ENCODE measurements around the gene CAMK1G.
A peak's percentile ranks its signal among the peaks of the same experiment; 100 is the strongest.

CAMK1G gene

GRCh38 chr1:209576392-209577197 is 6.9 kb upstream of the CAMK1G start:
- peaks cover 0 to 3% of the 10 kb centered on the region in 2 donors for H3K4me1 Mint-ChIP-seq (ENCODE audit: low read depth in 2 of 2)
- no peak overlapping the region for H3K27ac Mint-ChIP-seq
- H3K36me3 Mint-ChIP-seq (ENCODE audit: insufficient read depth): no peaks in the 10 kb centered on the region
- H3K27me3 Mint-ChIP-seq: peaks cover 13 to 43% of the 10 kb centered on the region in 2 donors
- ATAC-seq (replicated peaks) (peak; percentile 83), DNase-seq (peak; percentile 45 to 57 (median 55))
- no peaks in the 10 kb centered on the region for H3K9me3 Mint-ChIP-seq
- H3K4me3 Mint-ChIP-seq: no peak overlapping the region

DNA sequence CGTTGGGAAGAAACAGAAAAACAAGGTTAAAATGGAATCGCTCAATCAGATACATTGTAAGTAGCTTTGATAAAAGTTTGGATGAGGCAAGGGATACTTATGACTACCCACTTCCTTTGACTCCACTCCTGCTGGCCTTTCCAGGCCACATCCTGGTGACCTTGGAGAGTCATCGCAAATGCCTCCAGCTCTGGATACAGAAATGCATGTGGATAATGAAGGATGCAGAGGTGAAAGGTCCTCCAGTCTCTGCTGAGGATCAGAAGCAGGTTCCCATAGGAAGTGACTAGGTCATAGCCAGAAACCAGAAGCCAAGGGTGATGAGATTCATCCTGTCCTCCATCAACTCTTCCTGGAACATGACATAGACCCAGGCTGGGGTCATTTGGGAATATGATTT is 6.2 kb upstream of the CAMK1G start:
- DNase-seq: no peak
- H3K27me3 Mint-ChIP-seq: peaks cover 7 to 36% of the 10 kb centered on the region in 2 donors

DNA sequence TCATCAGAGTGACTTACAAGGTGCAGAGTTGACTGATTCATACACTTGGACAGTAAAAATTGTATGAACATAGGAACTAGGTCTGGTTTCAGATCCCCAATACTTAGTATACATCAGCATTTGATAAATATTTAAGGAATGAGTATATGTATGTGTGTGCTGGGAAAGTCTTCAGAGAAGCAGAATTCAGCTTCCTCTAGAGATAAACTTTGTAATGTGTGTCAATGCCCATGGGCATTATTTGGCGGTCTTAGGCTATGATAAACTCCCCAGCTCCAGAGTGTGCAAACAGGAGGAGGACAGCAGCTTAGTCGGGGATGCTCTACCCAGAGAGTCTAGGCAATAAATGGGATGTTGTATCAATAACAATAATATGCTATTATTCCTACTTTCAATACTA is 2.9 kb upstream of the CAMK1G start:
- Mint-ChIP-seq H3K36me3 (ENCODE audit: insufficient read depth) (no peaks in the 10 kb centered on the region), H3K9me3 (no peaks in the 10 kb centered on the region), H3K27ac (no peak overlapping the region), H3K4me3 (no peak overlapping the region), H3K27me3 (peaks cover 0 to 20% of the 10 kb centered on the region in 2 donors), H3K4me1 (ENCODE audit: low read depth in 2 of 2) (peaks cover 0 to 3% of the 10 kb centered on the region in 2 donors)
- ATAC-seq (replicated peaks) (no peak), DNase-seq (no peak)

More for the DNA sequence above, 6.2 kb upstream of the CAMK1G start:
- H3K36me3 Mint-ChIP-seq (ENCODE audit: insufficient read depth): no peaks in the 10 kb centered on the region
- no peaks in the 10 kb centered on the region for H3K9me3 Mint-ChIP-seq
- no peak overlapping the region for H3K27ac Mint-ChIP-seq
- ATAC-seq (replicated peaks): no peak
- peaks cover 0 to 3% of the 10 kb centered on the region in 2 donors for H3K4me1 Mint-ChIP-seq (ENCODE audit: low read depth in 2 of 2)
- H3K4me3 Mint-ChIP-seq: no peak overlapping the region

DNA sequence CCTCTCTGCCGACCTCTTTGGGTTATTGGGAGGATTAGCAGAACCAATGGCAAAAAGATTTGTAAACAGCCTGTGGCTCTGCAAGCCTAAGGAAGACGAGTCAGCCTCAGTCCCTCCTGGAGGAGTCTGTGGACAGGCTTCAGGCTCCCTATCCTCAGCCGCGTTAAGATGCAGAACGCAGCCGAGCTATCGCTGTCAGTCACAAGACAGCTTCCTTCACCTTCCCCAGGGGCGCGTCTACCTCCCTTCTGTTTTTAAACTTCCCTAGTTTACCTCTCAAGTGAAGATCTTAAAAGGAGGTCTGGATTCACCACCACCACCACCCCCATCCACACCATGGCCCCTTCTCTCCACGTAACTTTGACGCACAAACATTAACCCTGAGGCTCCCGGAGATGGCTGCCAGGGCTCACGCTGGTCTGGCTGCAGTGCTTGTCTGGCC is 738 bp downstream of the CAMK1G start:
- DNase-seq: no peak
- no peak overlapping the region for H3K4me3 Mint-ChIP-seq
- H3K36me3 Mint-ChIP-seq (ENCODE audit: insufficient read depth): no peaks in the 10 kb centered on the region
- no peak for ATAC-seq (replicated peaks)
- H3K27ac Mint-ChIP-seq: no peak overlapping the region
- H3K4me1 Mint-ChIP-seq (ENCODE audit: low read depth in 2 of 2): no peaks in the 10 kb centered on the region
- peaks cover 20 to 26% of the 10 kb centered on the region in 2 donors for H3K27me3 Mint-ChIP-seq
- no peaks in the 10 kb centered on the region for H3K9me3 Mint-ChIP-seq

GRCh38 chr1:209585197-209585596 is 1.7 kb downstream of the CAMK1G start:
- no peaks in the 10 kb centered on the region for H3K36me3 Mint-ChIP-seq (ENCODE audit: insufficient read depth)
- H3K4me3 Mint-ChIP-seq: no peak overlapping the region
- no peaks in the 10 kb centered on the region for H3K4me1 Mint-ChIP-seq (ENCODE audit: low read depth in 2 of 2)
- no peaks in the 10 kb centered on the region for H3K9me3 Mint-ChIP-seq
- H3K27me3 Mint-ChIP-seq: peaks cover 27 to 36% of the 10 kb centered on the region in 2 donors
- no peak overlapping the region for H3K27ac Mint-ChIP-seq
- ATAC-seq (replicated peaks): no peak
- no peak for DNase-seq

- H3K27me3 Mint-ChIP-seq: peaks cover 30 to 41% of the 10 kb centered on the region in 2 donors
- no peak overlapping the region for H3K4me3 Mint-ChIP-seq
- no peak overlapping the region for H3K27ac Mint-ChIP-seq
- no peaks in the 10 kb centered on the region for H3K36me3 Mint-ChIP-seq (ENCODE audit: insufficient read depth)
- no peaks in the 10 kb centered on the region for H3K4me1 Mint-ChIP-seq (ENCODE audit: low read depth in 2 of 2)
- DNase-seq (no peak), ATAC-seq (replicated peaks) (no peak)
- no peaks in the 10 kb centered on the region for H3K9me3 Mint-ChIP-seq
Measured at GRCh38 chr1:209585672-209586071, 2.2 kb downstream of the CAMK1G start.

DNA sequence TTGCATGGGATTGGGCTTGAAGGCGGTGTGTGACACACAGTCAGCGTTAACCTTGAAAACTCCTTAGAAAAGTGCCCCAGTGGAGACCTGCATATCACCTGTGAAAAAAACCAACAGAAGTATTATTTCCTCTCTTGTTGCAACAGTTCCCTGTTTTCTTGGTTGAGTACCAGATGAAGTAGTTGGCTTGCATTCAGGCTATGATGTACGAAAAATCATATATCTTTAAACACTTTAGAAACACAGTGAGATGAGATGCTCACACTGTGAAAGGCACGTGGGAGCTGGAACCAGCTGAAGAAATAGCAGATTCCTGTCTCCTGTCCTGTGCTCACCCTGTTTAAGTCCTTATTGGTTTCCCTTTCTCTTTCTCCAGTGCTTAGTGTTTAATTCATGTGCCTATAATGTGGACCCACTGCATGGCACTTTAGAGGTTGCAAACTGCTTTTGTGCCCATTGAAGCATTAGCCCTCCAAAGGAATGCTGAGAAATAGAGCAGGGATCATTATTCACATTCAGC is 2.8 kb downstream of the CAMK1G start:
- H3K4me1 Mint-ChIP-seq (ENCODE audit: low read depth in 2 of 2): no peaks in the 10 kb centered on the region
- no peak overlapping the region for H3K27ac Mint-ChIP-seq
- DNase-seq: no peak
- no peak overlapping the region for H3K4me3 Mint-ChIP-seq
- no peaks in the 10 kb centered on the region for H3K9me3 Mint-ChIP-seq
- peaks cover 30 to 47% of the 10 kb centered on the region in 2 donors for H3K27me3 Mint-ChIP-seq
- ATAC-seq (replicated peaks): no peak
- H3K36me3 Mint-ChIP-seq (ENCODE audit: insufficient read depth): no peaks in the 10 kb centered on the region

DNA sequence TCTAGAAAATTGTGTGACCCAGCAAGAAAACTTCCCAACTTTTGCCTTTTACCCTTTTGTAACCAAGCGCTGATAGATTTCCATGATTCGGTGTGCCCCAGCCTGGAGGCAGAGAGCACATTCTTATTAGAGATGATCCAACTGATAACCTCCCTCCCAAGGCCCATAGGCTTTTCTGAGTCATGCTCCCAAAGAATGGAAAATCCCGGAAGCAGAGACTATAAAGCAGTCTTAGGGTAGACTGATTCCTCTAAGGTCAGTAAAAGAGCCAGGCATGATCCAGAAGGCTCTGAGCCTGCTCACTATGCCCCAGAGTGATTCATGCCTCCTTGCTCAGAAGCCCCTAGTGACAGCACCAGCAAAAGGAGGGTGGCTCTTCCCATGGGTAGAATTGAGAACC is 4.3 kb downstream of the CAMK1G start:
- ATAC-seq (replicated peaks): no peak
- H3K27ac Mint-ChIP-seq: no peak overlapping the region
- no peak overlapping the region for H3K4me3 Mint-ChIP-seq
- no peaks in the 10 kb centered on the region for H3K4me1 Mint-ChIP-seq (ENCODE audit: low read depth in 2 of 2)
- H3K9me3 Mint-ChIP-seq: no peaks in the 10 kb centered on the region
- H3K27me3 Mint-ChIP-seq: peaks cover 35 to 60% of the 10 kb centered on the region in 2 donors
- H3K36me3 Mint-ChIP-seq (ENCODE audit: insufficient read depth): no peaks in the 10 kb centered on the region
- no peak for DNase-seq

DNA sequence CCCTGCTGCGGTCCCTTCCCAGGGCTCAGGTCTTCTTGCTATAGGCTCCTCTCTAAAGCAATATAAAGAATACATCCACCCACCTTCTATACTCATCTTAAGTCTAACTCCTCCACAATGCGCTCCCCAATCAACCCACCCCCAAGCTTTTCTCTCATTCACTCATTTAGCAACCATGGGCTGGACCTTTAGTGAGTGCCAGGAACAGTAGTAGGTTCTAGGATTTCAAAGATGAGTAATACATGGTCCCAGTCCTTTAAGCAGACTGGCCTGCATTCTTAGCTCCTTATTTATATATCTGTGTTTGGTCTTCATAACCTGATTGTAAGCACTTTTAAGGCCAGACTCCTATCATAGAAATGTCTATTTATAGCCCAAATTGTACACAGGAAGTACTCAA is 5.9 kb downstream of the CAMK1G start:
- DNase-seq: no peak
- Mint-ChIP-seq H3K36me3 (ENCODE audit: insufficient read depth) (no peaks in the 10 kb centered on the region), H3K9me3 (no peaks in the 10 kb centered on the region), H3K4me1 (ENCODE audit: low read depth in 2 of 2) (no peaks in the 10 kb centered on the region), H3K27ac (no peak overlapping the region), H3K27me3 (peaks cover 47 to 77% of the 10 kb centered on the region in 2 donors), H3K4me3 (no peak overlapping the region)
- no peak for ATAC-seq (replicated peaks)

GRCh38 chr1:209589863-209590262 is 6.3 kb downstream of the CAMK1G start:
- H3K27ac Mint-ChIP-seq: no peak overlapping the region
- H3K9me3 Mint-ChIP-seq: no peaks in the 10 kb centered on the region
- peaks cover 49 to 81% of the 10 kb centered on the region in 2 donors for H3K27me3 Mint-ChIP-seq
- ATAC-seq (replicated peaks): no peak
- no peaks in the 10 kb centered on the region for H3K4me1 Mint-ChIP-seq (ENCODE audit: low read depth in 2 of 2)
- no peaks in the 10 kb centered on the region for H3K36me3 Mint-ChIP-seq (ENCODE audit: insufficient read depth)
- no peak overlapping the region for H3K4me3 Mint-ChIP-seq
- DNase-seq: no peak

DNA sequence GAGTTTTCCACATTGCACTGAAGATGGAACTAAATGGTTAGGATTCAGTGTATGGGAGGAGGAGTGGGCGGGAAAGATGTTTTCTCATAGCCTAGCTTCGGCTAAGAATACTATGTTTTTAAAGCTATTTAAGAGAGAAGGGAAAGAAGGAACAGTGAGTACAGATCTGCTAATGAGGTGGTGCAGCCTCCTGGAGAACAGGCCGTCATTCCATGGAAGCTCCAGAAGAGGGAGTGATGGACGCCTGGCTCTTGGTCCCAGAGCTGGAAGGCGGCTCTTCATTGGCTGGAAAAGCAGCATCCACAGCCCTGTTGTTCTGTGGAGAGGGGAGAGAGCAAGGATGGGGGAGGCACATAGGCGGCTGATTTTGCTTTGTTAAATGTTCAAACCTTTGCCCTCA is 6.9 kb downstream of the CAMK1G start:
- Mint-ChIP-seq H3K9me3 (no peaks in the 10 kb centered on the region), H3K4me3 (no peak overlapping the region), H3K27ac (no peak overlapping the region), H3K27me3 (peaks cover 55 to 86% of the 10 kb centered on the region in 2 donors), H3K36me3 (ENCODE audit: insufficient read depth) (no peaks in the 10 kb centered on the region), H3K4me1 (ENCODE audit: low read depth in 2 of 2) (no peaks in the 10 kb centered on the region)
- ATAC-seq (replicated peaks) (no peak), DNase-seq (no peak)

GRCh38 chr1:209593747-209594146 is 10.2 kb downstream of the CAMK1G start:
- H3K27ac Mint-ChIP-seq: peak overlapping the region in 1 of 2 donors; percentile 11
- no peak for DNase-seq
- no peaks in the 10 kb centered on the region for H3K9me3 Mint-ChIP-seq
- H3K4me3 Mint-ChIP-seq: no peak overlapping the region
- H3K27me3 Mint-ChIP-seq: peaks cover 49 to 83% of the 10 kb centered on the region in 2 donors
- H3K4me1 Mint-ChIP-seq (ENCODE audit: low read depth in 2 of 2): no peaks in the 10 kb centered on the region
- H3K36me3 Mint-ChIP-seq (ENCODE audit: insufficient read depth): peaks cover 4% of the 10 kb centered on the region
- ATAC-seq (replicated peaks): no peak

DNA sequence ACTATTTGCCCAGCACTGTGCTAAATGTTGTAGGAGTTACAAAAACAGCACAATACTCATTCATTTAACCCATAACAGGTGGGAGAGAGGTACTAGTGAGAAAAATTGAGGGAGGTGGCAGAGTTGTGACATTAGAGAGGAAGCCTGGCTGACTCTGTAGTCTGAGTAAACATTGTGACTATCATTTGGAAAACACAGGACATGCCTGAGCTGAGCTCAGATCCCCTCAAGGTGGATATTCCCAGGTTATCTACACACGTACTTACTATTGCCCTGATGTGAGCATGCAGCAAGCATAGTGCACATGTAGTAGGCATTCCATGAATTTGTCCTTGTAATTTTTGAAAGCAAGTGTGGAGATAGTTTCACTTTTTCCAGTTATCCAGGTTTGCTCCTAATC is 10.9 kb downstream of the CAMK1G start:
- no peaks in the 10 kb centered on the region for H3K4me1 Mint-ChIP-seq (ENCODE audit: low read depth in 2 of 2)
- no peak overlapping the region for H3K27ac Mint-ChIP-seq
- H3K36me3 Mint-ChIP-seq (ENCODE audit: insufficient read depth): peaks cover 4% of the 10 kb centered on the region
- no peaks in the 10 kb centered on the region for H3K9me3 Mint-ChIP-seq
- peaks cover 55 to 84% of the 10 kb centered on the region in 2 donors for H3K27me3 Mint-ChIP-seq
- DNase-seq (no peak), ATAC-seq (replicated peaks) (no peak)
- no peak overlapping the region for H3K4me3 Mint-ChIP-seq

GRCh38 chr1:209595028-209595427 is 11.5 kb downstream of the CAMK1G start:
- Mint-ChIP-seq H3K9me3 (no peaks in the 10 kb centered on the region), H3K4me3 (no peak overlapping the region), H3K27ac (no peak overlapping the region), H3K4me1 (ENCODE audit: low read depth in 2 of 2) (no peaks in the 10 kb centered on the region), H3K27me3 (peaks cover 55 to 84% of the 10 kb centered on the region in 2 donors), H3K36me3 (ENCODE audit: insufficient read depth) (peaks cover 4% of the 10 kb centered on the region)
- ATAC-seq (replicated peaks) (no peak), DNase-seq (no peak)
